Activated CD4-positive, alpha-beta T cell treated with anti-CD3 and anti-CD28 coated beads for 24 hours (primary cell): ENCODE results near the gene MYOZ1.
"Not testable (repeated sequence)": the region's sequence is repeated elsewhere in the genome, so short reads cannot be mapped to it uniquely, and the experiment has no call there.

Experiments used
- DNase-seq, 2 donors: peaks; one replicate each; pipeline ENCODE4 v3.0.0-alpha.2; 2020; ENCODE audit warnings: low read depth in 2 of 2

The MYOZ1 gene

DNA sequence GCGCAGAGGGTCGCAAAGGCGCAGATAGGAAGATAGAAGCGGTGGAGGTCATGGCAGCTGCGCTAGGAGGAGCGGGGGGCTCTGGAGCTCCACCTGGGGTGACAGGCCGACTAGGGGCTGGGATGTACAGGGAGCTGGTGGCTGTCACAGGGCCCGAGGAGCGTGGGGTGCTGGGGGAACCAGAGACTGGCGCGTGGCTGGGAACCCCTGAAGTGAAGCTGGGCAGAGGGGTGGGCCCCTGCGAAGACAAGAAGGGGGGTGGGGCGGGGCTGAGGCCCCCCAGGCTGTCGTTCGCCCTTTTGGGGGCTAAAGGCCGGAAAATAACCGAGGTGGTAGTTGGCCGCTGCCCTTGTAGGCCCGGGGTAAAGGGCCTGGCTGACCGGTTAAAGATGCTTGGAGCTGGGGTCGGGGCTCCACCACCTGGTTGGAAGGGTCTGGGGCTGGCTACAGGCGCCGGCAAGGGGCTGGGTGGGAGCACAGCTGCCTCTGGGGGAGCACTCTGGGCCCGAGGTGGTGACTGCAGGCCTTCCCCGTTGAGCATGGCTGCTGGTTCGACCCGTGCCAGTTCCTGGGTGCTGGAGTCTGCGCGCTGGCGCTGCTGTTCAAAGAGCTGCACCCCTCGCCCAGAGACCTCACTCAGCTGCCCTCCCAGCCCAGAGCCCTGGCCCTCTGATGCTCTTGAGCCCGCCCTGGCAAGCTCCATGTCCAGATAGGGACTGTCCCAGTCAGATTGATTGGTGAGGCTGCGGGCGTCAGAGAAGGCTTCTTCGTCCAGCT lies 6.8 kb upstream of the MYOZ1 start:
- no peak for DNase-seq

DNA sequence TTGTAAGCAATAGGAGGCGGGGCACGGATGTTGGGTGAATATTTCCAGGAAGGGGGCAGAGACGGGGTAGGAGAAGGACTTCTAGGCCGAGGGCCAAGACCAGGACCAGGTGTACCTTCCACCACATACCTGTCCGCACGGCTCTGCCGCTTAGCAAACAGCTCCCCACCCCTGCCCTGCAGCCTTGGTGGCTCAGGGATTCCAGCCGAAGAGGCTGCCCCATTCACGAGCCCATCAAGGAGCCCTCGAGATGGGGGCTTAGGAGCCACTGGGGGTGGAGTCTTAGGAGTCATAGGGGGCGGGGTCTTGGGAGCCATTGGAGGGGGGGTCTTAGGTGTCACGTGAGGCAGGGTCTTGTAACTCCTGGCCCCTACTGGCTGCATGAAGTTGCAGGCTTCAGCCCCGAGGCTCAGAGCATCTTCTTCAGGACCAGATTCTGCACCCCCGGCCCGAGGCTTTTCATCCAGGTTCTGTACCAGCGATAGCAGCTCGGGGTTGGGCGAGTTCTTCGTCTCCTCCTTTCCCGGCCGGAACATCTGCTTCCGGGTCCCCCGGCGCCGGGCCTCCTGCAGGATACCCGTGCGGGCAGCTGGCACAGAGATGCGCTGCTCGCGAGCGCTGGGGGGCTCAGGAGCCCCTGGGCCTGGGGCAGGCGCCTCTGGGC lies 6.1 kb upstream of the MYOZ1 start:
- peak in 1 of 2 donors; percentile 12 for DNase-seq

DNA sequence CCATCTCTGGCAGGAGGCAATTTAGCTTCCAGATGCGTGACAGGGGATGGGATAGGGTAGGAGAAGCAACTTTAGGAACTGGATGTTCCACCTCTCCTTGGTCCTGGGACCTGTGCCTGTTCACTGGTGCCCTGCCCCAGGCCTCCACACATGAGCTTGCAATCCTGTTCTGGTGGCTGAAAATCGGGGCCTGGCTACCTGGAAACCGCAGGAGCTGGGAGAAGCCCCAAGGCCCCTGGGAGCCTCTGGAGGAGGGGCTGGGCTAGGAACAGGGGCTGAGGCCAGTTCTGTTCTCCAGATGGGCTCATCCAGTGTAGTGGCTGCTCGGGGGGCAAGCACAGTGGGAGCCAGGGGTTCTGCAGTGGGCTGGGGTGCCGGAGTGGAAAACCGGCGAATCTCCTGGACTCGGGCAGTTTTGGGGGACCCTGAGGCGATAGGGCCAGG lies 5.3 kb upstream of the MYOZ1 start:
- no peak for DNase-seq

DNA sequence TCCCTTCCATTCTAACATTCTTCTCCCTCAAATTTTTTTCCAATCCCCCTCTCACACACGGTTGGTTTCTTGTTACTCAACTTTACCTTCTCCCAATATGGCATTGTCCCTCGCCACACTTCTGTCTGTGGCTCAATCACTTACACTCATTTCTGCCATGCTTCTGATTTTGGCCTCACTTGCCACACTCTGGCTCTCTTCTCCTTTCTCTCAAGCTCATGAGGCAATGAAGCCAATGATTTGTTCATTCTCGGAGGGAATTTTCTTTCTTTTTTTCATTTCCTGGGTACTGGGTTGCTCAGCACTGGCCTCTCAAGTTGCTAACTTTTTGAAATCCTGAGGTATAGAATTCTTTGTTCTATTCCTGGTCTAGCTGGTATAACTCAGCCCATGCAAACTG lies 4.0 kb upstream of the MYOZ1 start:
- DNase-seq, result no peak

DNA sequence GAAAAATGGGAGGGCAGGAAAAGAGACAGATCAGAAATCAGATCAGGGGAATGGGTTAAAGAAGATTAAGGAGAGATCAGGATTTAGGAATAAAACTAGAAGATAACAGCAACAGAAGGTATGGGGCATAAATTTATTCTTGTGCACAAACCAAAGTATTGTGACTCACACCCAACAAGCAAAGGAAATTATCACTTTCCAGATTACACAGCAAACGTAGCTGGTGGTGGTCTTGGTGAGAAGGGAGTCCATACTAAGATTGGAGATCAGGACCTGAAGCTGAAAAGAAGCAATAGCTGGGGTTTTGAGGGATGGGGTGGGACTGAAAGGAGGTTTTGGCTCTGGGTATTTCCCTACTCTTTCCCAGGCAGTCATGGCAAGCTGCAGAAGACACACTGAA lies 3.5 kb upstream of the MYOZ1 start:
- no peak for DNase-seq

DNA sequence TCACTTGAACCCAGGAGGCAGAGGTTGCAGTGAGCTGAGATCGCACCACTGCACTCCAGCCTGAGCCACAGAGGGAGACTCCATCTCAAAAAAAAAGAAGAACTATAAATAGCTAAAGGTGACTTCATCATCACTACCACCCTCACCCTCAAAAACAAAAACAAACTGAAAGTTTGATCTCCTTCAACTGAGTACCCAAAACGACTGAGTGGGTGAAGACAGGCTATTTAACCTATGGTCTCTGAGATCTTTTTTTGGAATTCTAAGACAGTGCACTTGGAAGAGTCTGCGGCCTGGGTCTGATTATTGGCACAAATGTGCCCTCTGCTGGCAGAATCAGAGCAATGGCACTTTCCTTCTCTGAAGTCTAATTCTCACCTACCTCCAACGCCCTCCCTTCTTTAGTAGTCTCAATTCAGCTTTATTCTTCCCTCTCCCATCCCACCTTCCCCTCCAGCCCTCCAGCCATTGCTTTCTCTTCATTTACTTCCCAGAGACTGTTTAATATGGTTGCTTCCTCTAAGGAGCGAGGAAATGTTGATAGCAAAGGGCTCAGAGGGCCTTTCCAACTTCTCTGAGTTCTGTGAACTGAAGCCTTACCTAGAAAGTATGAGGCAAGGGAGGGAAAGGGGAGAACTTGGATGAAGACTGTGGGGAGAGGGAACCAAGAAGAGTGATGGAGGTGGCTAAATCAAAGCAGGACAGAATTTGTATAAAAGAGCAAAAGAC lies 2.9 kb upstream of the MYOZ1 start:
- no peak for DNase-seq

DNA sequence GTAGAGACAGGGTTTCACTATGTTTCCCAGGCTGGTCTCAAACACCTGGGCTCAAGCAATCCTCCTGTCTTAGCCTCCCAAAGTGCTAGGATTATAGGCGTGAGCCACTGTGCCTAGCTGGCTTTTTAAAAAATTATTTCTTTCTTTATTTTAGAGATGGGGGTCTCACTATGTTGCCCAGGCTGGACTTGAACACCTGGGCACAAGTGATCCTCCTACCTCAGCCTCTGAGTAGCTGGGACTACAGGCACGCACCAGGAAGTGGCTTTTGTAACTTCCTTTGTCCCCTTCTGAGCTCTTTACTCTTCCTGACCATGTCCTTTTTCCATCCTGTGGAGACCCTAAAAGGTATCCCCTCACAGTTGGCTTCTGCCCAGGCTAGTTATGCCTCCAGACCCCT lies 2.1 kb upstream of the MYOZ1 start:
- DNase-seq, result no peak

DNA sequence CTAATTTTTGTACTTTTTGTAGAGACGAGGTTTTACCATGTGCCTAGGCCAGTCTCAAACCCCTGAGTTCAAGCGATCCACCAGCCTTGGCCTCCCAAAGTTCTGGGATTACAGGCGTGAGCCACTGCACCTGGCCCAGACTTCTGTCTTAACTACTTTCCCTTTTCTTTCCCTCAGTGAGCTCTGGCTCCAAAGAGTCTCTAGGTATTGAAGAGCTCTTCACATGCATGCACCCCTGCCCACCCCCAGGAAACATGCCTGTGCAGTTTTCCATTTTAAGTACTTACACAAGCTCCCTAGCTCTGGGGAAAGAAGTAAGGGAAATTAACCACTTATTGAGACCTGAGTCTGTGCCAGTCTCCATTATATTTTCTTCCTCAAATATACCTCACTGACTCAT lies 2.0 kb downstream of the MYOZ1 start:
- no peak for DNase-seq

DNA sequence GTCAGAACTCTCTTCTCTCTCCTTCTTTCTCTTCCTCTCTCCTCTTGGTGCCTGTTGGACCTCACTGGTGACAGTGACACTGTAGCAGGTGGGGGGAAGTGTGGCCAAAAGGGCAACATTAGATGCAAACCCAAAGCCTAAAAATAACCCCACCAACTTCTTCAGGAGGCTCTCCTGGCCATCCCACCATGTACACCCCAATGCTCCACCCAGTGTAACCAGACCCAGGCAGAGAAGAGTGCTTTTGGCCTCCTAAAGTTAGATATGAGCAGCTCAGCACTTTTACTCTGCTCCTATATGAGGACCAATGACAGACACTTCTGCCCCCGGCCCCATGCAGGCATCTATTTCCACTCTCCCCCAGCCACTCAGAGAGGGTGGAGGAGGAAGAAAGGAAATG lies 5.5 kb downstream of the MYOZ1 start:
- no peak for DNase-seq

DNA sequence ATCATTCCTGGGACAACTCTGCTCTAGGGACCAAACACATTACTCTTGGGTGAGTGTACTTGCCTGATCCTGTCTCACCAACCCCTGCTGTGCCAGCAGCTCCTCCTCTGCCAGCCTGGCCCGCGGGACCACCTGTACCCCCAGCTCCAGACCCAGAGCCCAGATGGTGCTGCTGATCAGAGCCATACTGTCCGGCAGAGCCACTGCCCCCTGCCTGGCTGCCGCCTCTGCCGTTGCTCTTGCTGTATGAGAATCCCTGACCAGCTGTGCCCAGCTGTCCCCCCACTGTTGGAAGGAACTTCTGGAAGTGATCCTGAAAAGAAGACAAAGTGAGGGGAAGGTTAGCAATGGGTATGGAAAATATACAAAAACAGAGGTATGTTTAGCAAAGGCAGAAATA lies 6.9 kb downstream of the MYOZ1 start:
- DNase-seq, result no peak

DNA sequence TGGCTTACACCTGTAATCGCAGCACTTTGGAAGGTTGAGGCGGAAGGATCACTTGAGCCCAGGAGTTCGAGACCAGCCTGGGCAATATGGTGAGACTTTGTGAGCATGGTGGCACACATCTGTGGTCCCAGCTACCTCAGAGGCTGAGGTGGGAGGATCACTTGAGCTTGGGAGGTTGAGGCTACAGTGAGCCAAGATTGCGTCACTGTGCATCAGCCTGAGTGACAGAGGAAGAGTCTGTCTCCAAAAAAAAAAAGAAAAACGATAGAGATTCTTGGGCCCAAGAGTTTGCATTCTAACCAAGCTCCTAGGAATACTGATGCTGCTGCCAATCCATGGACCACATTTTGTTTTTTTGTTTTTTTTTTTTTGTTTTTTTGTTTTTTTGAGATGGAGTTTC lies 12.1 kb downstream of the MYOZ1 start:
- no peak for DNase-seq

DNA sequence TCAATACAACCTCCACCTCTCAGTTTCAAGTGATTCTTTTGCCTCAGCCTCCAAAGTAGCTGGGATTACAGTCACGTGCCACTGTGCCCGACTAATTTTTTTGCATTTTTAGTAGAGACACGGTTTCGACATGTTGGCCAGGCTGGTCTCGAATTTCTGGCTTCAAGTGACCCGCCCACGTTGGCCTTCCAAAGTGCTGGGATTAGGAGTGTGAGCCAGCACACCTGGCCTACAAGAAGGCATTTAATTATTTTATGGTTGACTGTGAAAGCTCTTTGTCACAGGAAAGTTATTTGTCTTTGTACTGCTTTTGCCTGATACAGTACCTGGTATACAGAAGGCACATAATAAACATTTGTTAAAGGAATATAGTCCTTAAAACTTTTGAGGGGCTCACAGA lies 12.9 kb downstream of the MYOZ1 start:
- DNase-seq, result no peak

DNA sequence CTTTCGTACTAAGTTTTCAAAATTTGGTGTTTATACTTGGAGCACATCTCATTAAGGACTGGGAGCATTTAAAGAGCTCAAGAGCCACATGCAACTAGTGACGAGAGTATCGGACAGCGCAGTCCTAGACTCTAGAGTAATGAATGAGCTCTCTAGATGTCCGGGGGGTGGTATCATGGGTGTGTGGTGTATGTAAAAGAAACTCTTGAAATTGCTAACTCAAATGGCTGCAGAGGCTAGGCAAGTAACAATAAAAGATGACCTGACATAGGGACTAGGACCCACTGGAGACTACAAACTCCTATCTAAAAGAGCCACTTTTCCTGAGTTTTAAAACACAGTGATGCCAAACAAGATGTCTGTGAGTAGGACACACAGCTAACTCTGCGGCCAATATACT lies 14.0 kb downstream of the MYOZ1 start:
- DNase-seq, result no peak

DNA sequence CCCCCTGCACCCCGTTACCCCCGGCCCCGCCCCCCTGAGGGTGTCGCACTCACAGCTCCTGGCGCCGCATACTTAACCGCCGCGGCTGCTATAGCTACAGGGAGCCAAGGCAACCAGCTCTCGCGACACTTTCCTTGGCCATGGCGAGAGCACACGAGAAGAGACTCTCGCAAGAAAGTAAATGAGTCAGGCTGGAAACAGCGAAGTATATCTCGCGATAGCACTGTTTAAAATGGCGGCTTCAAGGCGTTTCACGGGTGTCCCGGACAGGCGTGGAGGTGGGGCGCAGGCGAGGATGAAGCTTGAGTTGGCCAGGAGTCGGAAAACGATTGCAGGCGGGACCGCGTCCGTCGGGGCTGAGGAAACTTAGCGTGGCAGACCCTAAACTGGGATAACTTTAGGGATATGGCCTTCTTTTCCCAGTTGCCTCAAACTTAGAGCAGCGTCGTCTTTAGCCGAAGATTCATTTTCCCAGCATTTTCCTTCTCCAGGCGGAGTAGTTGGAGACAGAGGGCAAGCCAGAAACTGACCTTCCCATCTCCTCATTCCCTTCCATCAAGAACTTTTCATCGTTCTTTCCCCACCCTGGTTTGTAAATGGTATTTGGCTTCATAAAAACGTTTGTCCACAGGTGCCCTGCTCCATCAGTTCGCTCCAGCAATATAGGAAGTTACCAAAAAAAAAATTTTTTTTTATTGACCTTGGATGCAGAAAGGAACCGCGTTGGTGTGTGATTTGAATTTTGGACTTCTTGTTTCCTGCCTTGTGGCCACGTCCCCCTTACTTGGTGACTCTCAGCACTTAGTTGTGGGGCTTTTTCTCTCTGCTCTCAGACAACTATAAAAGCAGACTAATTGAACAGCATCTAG lies 15.2 kb downstream of the MYOZ1 start:
- DNase-seq, result peak; percentile 84 to 87

DNA sequence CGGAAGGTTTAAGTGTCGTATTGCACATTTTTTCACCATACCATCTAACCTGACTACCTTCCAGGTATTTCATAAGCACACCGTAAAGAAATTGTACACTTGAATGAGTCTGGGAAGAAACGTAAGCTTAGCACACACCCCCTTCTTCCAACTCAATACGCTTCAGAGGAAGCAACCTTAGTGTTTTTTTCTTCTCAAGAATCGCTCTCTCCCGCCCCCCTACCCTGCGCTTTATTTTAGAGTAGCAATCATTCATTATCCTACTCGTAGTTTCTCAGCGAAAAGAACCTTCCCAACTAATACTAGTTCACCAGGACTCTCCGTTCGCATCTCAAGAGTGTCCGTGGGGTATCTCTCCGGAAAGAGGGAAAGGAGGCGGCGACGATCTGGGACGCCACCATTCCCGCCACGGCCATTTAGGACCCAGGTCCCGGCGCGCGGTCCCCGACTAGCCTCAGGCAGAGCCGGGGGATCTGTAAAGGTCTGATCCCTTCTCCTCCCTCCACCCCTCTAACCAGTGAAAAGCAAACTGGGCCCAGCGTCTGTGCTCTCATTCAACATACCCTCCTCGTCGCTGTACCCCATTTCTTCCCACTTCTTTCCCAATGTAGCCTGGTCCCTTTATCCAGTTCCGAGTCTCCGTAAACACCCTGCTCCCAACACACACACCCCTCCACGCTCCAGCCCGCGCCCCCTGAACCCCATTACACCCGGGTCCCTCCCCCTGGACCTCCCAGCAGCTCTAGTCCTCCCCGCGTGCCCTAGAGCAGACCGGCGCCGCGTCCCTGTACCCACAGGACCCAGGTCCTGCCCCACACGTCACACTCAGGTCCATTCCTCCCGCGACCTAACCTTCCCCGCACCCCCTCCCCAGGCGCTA lies 16.0 kb downstream of the MYOZ1 start:
- DNase-seq, result no peak

DNA sequence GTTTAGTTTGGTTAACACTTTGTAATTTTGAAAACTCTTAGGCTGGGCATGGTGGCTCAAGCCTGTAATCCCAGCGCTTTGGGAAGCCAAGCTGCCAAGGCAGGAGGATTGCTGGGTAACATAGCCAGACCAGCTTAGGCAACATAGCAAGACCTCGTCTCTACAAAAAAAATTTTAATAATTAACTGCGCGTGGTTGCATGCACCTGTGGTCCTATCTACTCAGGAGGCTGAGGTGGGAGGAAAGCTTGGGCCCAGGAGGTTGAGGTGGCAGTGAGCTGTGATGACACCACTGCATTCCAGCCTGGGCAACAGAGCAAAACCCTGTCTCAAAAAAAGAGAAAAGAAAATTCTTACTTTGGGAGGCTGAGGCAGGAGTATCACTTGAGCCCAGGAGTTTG lies 18.2 kb downstream of the MYOZ1 start:
- no peak for DNase-seq

DNA sequence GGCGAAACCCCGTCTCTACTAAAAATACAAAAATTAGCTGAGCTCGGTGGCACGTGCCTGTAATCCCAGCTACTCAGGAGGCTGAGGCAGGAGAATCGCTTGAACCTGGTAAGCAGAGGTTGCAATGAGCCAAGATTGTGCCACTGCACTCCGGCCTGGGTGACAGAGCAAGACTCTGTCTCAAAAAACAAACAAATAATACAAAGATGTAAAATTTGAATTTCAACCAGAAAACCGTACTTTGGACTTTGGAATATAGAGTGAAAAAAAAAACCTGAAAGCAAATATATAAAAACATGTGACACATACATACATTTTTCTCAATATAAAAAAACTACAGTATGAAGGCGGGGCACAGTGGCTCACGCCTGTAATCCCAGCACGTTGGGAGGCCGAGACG lies 20.3 kb downstream of the MYOZ1 start:
- not testable (repeated sequence) for DNase-seq

DNA sequence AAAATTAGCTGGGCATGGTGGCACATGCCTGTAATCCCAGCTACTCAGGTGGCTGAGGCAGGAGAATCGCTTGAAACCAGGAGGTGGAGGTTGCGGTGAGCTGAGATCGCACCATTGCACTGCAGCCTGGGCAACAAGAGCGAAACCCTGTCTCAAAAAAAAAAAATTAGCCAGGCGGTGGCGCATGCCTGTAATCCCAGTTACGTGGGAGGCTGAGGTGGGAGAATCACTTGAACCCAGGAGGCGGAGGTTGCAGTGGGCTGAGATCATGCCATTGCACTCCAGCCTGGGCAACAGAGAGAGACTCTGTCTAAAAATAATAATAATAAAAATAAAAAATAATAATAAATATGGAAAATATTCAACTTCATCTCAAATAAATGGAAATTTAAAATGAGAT lies 24.1 kb downstream of the MYOZ1 start:
- not testable (repeated sequence) for DNase-seq

DNA sequence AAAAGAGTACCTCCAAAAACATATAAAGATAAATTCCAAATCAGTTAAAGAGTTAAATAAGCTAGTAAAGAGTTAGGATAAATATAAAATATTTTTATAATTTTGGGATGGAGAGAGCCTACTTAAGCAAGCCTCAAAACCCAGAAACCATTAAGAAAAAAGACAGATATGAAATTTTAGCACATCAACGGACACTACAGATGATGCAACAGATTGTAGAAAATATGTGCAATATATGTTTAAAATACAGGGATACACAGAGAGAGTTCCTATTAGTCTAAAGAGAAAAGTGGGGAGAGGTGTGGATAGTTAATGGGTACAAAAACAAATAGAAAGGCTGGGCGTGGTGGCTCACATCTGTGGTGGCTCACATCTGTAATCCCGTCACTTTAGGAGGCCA lies 26.6 kb downstream of the MYOZ1 start:
- DNase-seq, result no peak

DNA sequence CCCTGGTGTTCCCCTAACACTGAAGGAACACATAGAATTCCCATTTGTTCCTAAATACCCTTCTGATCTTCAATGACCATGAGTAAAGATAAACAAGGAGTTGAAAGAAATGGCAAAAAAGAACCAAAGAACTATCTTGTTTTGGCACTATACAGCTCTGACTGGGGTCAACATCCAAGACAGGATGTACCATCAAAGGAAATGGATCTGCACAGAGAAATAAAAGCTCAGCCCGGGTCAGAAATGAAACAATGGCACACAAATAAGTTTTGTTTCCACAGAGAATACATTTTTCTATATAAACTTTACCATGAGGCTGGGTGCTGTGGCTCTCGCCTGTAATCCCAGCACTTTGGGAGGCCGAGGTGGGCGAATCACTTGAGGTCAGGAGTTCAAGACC lies 32.2 kb downstream of the MYOZ1 start:
- no peak for DNase-seq

DNA sequence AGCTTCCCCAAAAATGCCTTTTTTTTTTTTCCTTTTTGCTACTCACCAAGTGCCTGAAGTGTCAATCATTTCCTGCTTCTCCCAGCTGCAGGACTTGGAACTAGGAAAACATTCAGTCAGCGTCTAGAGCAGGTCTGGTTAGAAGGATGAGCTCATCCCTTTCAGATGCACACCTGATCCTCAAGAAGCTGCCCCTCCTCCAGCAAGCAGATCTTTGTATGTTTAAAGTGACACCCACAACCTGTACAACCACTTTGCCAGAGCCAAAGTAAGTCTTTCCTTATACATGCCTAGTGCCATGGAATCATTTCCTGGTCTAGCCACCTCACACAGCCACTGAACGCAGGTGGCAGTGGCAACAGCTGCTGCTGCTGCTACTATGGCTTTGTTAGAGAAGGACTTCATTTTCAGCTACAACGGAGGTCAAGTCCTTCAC lies 39.8 kb downstream of the MYOZ1 start:
- DNase-seq, result no peak
